Fibroblast of villous mesenchyme (primary cell): ENCODE data around the gene LIMK1. TPM values are rescaled to one million over a fixed set of nuclear protein-coding genes. Genes with fewer than 3 reads are reported as not detected.

Experiments
- DNase-seq: peaks from one replicate; pipeline ENCODE4 v3.0.0-alpha.2; 2010; ENCODE audit warnings: low read depth
- H3K4me3 ChIP-seq: 2 replicates; pipeline ENCODE4 v1.5.1; 2011; ENCODE audit warnings: low read depth, mild to moderate bottlenecking, low read length
- total RNA-seq: library from RNA; depleted of rRNA; stranded (reverse); fragments of >200 nt; gene quantifications from 2 replicates; pipeline ENCODE4 v1.2.3, GENCODE V29; 2012
- TF ChIP-seq, protein P1 (sequence below): IDR thresholded peaks from 2 replicates; pipeline ENCODE4 v1.5.1; 2012; ENCODE audit warnings: low read depth, mild to moderate bottlenecking, low read length; ENCODE audit not compliant: insufficient read depth

LIMK1 gene
- total RNA-seq: 44.9 and 50.6 TPM in 2 replicates

- TF ChIP-seq, protein P1, sequence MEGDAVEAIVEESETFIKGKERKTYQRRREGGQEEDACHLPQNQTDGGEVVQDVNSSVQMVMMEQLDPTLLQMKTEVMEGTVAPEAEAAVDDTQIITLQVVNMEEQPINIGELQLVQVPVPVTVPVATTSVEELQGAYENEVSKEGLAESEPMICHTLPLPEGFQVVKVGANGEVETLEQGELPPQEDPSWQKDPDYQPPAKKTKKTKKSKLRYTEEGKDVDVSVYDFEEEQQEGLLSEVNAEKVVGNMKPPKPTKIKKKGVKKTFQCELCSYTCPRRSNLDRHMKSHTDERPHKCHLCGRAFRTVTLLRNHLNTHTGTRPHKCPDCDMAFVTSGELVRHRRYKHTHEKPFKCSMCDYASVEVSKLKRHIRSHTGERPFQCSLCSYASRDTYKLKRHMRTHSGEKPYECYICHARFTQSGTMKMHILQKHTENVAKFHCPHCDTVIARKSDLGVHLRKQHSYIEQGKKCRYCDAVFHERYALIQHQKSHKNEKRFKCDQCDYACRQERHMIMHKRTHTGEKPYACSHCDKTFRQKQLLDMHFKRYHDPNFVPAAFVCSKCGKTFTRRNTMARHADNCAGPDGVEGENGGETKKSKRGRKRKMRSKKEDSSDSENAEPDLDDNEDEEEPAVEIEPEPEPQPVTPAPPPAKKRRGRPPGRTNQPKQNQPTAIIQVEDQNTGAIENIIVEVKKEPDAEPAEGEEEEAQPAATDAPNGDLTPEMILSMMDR: no peak
- DNase-seq: peak; percentile 84
- peak within 1 kb of the TSS; percentile 65 for H3K4me3 ChIP-seq
These were observed at the start of gene LIMK1 for GRCh38 chr7:74083117-74083876. TSS of gene LIMK1 (plus strand) at chr7:74083804. CDS start at chr7:74083991, 187 bp downstream.

DNA sequence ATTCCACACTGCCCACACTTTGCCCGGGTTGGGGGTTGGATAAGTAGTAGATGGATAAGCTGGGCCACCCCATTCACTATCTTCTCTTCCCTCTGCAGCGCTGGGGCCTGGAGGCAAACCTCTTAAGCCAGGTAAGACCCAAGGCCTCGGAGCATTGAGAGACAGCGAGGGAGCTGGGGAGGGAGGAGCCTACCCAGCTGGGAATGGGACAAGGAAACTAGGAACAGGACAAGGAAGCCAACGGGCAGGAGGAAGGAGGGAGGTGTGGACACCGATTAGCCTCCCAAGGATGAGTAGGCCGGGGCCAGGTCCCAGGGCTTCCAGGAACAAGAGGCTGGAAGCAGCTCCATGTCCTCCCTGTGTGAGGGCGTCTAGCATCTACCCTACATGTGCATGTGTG is 46.0 kb upstream of the LIMK1 start:
- no peak for DNase-seq
- TF ChIP-seq, protein P1: no peak
- no peak overlapping the region for H3K4me3 ChIP-seq

DNA sequence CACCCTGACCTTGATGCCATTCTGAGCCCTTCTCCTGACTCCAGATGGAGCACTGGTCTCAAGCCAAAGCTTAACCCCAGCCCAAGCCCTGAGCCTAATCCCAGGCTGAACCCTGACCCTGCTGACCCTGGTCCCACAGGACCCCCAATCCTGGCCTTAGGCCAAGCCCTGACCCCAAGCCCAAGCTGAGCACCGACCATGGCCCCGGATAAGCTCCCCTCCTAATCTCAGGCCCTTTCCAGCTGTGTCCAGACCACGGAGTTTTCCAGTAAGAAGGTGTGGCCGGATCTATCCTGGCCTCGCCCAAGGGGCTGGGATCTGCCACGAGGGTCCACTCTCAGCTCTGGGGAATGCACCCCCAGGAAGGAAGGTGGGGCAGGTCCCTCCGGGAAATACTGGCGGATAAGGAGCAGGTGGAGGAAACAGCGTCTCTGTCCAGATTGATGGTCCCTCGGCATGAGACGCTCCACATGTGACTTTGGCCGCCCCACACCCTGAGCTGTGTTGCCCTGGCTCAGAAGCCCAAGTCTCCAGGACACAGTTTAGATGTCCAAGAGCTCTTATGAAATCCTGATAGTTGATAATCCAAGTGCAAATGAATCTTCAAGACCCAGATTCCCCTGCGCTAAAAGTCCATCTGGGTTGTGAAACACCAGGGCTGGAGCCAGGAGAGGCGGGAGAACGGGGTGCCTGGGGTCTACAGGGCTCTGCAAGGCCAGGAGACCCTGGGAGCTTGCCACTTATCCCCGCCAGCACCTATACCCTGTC is 45.2 kb upstream of the LIMK1 start:
- DNase-seq: no peak
- TF ChIP-seq, protein P1: no peak
- no peak overlapping the region for H3K4me3 ChIP-seq

DNA sequence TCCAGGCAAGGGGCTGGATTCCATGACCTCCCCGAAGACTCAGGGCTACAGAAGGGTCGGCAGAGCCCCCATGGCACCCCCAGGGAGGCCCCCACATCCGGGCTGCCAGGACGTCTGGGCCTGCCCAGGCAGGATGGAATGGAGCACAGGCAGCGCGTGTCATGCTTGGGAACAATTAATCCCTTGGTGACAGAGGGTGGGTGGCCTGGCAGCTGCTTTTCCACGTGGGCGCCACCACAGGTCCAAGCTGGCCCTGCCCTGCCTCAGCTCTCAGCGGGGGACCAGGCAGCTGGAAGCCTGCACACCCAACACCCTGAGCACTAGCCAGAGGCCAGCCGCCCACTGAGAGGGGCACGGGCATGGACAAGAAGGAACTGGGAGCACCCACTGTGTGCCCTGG is 44.3 kb upstream of the LIMK1 start:
- no peak overlapping the region for H3K4me3 ChIP-seq
- no peak for DNase-seq
- TF ChIP-seq, protein P1: no peak

GRCh38 chr7:74040101-74040790 is 43.4 kb upstream of the LIMK1 start:
- TF ChIP-seq, protein P1: no peak
- H3K4me3 ChIP-seq: no peak overlapping the region
- no peak for DNase-seq

DNA sequence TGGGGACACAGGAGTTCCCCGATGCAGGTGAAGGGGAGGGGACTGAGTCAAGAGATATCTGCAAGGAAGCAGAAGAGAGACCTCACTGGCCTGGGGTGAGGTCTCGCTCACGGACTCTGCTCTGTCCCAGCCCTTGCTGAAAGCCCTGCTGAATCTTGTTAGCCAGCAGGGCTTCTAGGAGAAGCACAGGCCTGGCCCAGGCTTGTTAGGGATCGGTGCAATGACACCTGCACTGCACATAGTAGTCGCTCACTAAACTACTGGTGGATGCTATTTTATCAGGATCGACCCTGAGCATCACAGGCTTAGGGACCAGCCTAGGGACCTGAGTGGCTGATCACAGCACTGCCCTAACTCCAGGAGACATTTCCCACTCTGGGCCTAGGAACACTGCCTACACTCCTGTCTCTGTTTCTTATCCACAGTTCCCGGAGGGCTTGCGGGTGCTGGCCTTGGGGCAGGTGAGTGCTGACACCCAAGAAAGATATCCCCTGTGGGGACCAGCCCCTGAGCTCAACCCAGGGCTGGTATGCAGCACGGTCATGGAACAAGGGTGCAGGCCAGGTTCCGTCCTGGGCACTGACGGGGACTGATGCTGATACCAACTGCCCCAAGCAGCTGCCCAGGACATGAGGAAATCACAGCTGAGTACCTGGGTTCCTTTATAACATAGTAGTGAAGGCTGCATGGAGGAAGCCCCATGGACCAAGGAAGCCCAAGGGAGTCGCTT is 42.6 kb upstream of the LIMK1 start:
- H3K4me3 ChIP-seq: no peak overlapping the region
- TF ChIP-seq, protein P1: no peak
- no peak for DNase-seq
